ENCODE data around the gene KRT26.

Gene KRT26, protein sequence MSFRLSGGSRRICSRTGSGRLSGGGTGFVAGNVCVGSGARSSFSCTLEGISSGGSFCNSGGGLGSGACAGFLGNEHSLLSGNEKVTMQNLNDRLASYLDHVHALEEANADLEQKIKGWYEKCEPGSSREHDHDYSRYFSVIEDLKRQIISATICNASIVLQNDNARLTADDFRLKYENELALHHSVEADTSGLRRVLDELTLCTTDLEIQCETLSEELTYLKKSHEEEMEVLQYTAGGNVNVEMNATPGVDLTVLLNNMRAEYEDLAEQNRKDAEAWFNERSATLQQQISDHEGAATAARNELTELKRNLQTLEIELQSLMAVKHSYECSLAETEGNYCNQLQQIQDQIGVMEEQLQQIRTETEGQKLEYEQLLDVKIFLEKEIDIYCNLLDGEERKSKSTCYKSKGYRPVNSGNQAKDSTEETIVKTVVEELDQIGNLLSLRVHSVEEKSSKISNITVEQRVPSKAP

DNA sequence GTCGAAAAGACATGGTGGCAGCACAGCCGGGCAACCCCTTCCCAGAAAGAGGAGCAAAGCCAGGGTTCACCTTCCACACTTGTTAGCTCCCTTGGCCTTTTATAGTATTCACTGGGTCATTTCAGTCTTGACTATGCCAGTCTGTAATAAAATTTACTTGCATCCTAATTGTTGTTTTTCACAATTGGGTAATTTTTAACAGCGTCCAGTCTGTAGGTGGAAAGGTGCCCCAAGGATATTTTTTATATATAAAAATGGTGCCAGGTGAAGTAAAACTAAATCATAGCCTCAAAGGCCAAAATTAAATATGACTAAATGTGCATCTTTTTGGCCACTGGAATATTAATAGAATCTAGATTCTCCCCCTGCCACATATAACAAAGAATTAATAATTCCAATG, at the start of gene KRT26:
KRT26 (minus strand) TSS at position 101 of the 400 bp plus-strand sequence; CDS start at position 13, 88 bp downstream.
- no peaks in the 10 kb centered on the region for H4K20me1 ChIP-seq
- H3K9ac ChIP-seq: no peak within 1 kb of the TSS
- no peak within 1 kb of the TSS for H3K4me3 ChIP-seq
- no peak within 1 kb of the TSS for H3K4me2 ChIP-seq
- H3K36me3 ChIP-seq: no peaks in the 10 kb centered on the region
- no peaks in the 10 kb centered on the region for H3K9me3 ChIP-seq (replicated peaks in 1 of 11)
- H3K27ac ChIP-seq: no peak within 1 kb of the TSS
- no peaks in the 10 kb centered on the region for H3K4me1 ChIP-seq
- no peak for TF ChIP-seq Cebpa-rat (IDR thresholded peaks at IDR 0.05)
- H3K27me3 ChIP-seq: no peaks in the 10 kb centered on the region

GRCh38 chr17:40821536-40821935, 49.5 kb upstream of the KRT26 start:
- H3K9ac ChIP-seq: no peak overlapping the region
- H3K27ac ChIP-seq: no peak overlapping the region
- no peaks in the 10 kb centered on the region for H4K20me1 ChIP-seq
- H3K36me3 ChIP-seq: peaks cover 9 to 22% (median 15%) of the 10 kb centered on the region in 11 experiments
- H3K4me2 ChIP-seq: no peak overlapping the region
- H3K9me3 ChIP-seq (replicated peaks in 1 of 11): peaks cover 0 to 19% (median 7%) of the 10 kb centered on the region in 11 experiments; a peak in 9 of 22 replicates
- TF ChIP-seq Cebpa-rat (IDR thresholded peaks at IDR 0.05): no peak
- no peaks in the 10 kb centered on the region for H3K27me3 ChIP-seq
- H3K4me3 ChIP-seq: no peak overlapping the region
- H3K4me1 ChIP-seq: peaks cover 4 to 24% (median 9%) of the 10 kb centered on the region in 10 experiments; a peak in 12 of 20 replicates

GRCh38 chr17:40820228-40820838, 48.3 kb upstream of the KRT26 start:
- Histone ChIP-seq H3K36me3 (peaks cover 9 to 26% (median 17%) of the 10 kb centered on the region in 11 experiments), H3K27me3 (no peaks in the 10 kb centered on the region), H3K27ac (no peak overlapping the region), H4K20me1 (no peaks in the 10 kb centered on the region), H3K4me3 (no peak overlapping the region), H3K9me3 (replicated peaks in 1 of 11) (peaks cover 0 to 19% (median 7%) of the 10 kb centered on the region in 11 experiments; a peak in 9 of 22 replicates), H3K4me1 (peaks cover 4 to 24% (median 9%) of the 10 kb centered on the region in 10 experiments; a peak in 12 of 20 replicates), H3K4me2 (peak overlapping the region in 7 of 11 experiments; percentile 5 to 92 (median 73); a peak in 9 of 22 replicates), H3K9ac (no peak overlapping the region)
- no peak for TF ChIP-seq Cebpa-rat (IDR thresholded peaks at IDR 0.05)

DNA sequence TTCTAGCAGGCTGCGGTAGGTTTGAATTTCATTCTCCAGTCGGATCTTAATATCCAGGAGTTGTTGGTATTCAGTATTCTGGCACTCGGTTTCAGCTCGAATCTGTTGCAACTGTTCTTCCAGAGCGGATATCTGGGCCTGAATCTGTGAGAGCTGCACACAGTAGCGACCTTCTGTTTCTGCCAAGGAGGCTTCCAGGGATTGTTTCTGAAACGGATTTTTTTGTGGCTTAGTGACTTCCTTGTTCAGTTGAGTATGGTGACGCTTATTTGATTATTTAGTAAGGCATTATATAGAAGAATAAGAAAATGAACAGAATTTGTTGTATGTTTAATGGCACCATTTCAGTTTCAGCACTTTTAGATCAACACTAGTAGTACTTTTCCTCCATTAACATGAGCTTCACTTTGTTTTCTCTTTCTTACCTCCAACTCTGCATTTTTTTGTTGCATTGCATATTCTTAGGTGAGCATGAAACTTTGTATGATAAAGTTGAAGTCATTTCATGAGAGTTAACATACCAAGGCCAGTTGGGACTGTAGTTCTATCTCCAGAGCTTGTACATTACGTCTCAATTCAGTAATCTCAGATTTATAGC, 47.6 kb upstream of the KRT26 start:
- Histone ChIP-seq H3K4me3 (peak overlapping the region; percentile 67 to 92 (median 77)), H3K36me3 (peaks cover 9 to 26% (median 17%) of the 10 kb centered on the region in 11 experiments), H4K20me1 (no peaks in the 10 kb centered on the region), H3K4me2 (peak overlapping the region; percentile 62 to 97 (median 73)), H3K27me3 (no peaks in the 10 kb centered on the region), H3K9ac (peak overlapping the region in 10 of 11 experiments; percentile 83 to 95 (median 90); a peak in 15 of 22 replicates), H3K27ac (peak overlapping the region; percentile 88 to 95 (median 93); a peak in 21 of 22 replicates), H3K4me1 (peaks cover 4 to 24% (median 9%) of the 10 kb centered on the region in 10 experiments; a peak in 12 of 20 replicates), H3K9me3 (replicated peaks in 1 of 11) (peaks cover 0 to 19% (median 7%) of the 10 kb centered on the region in 11 experiments; a peak in 11 of 22 replicates)
- no peak for TF ChIP-seq Cebpa-rat (IDR thresholded peaks at IDR 0.05)

- no peaks in the 10 kb centered on the region for H3K27me3 ChIP-seq
Observed at GRCh38 chr17:40818733-40819527, 46.9 kb upstream of the KRT26 start.

GRCh38 chr17:40818343-40818732, 46.3 kb upstream of the KRT26 start:
- Histone ChIP-seq H3K4me2 (peak overlapping the region; percentile 73 to 97 (median 86)), H3K36me3 (peaks cover 9 to 26% (median 17%) of the 10 kb centered on the region in 11 experiments), H3K27ac (peak overlapping the region; percentile 88 to 95 (median 93)), H3K4me1 (peaks cover 4 to 24% (median 9%) of the 10 kb centered on the region in 10 experiments; a peak in 12 of 20 replicates), H3K9me3 (replicated peaks in 1 of 11) (peaks cover 0 to 19% (median 7%) of the 10 kb centered on the region in 11 experiments; a peak in 11 of 22 replicates), H3K27me3 (no peaks in the 10 kb centered on the region), H4K20me1 (no peaks in the 10 kb centered on the region), H3K9ac (peak overlapping the region; percentile 83 to 95 (median 90)), H3K4me3 (peak overlapping the region; percentile 67 to 92 (median 77))
- TF ChIP-seq Cebpa-rat (IDR thresholded peaks at IDR 0.05): no peak

More at GRCh38 chr17:40818733-40819527, 46.9 kb upstream of the KRT26 start:
- peak overlapping the region; percentile 67 to 92 (median 77) for H3K4me3 ChIP-seq
- peaks cover 0 to 19% (median 7%) of the 10 kb centered on the region in 11 experiments; a peak in 11 of 22 replicates for H3K9me3 ChIP-seq (replicated peaks in 1 of 11)
- peak overlapping the region; percentile 73 to 97 (median 83) for H3K4me2 ChIP-seq
- no peaks in the 10 kb centered on the region for H4K20me1 ChIP-seq
- H3K27ac ChIP-seq: peak overlapping the region; percentile 88 to 95 (median 93)
- peak overlapping the region; percentile 83 to 95 (median 90) for H3K9ac ChIP-seq
- H3K36me3 ChIP-seq: peaks cover 9 to 26% (median 17%) of the 10 kb centered on the region in 11 experiments
- TF ChIP-seq Cebpa-rat (IDR thresholded peaks at IDR 0.05): no peak
- H3K4me1 ChIP-seq: peaks cover 4 to 24% (median 9%) of the 10 kb centered on the region in 10 experiments; a peak in 12 of 20 replicates

- Histone ChIP-seq H3K4me1 (peaks cover 4 to 24% (median 9%) of the 10 kb centered on the region in 10 experiments; a peak in 12 of 20 replicates), H3K27me3 (no peaks in the 10 kb centered on the region), H3K9me3 (replicated peaks in 1 of 11) (peaks cover 0 to 19% (median 7%) of the 10 kb centered on the region in 11 experiments; a peak in 11 of 22 replicates), H4K20me1 (no peaks in the 10 kb centered on the region), H3K4me2 (peak overlapping the region in 10 of 11 experiments; percentile 75 to 97 (median 87); a peak in 15 of 22 replicates), H3K27ac (no peak overlapping the region), H3K9ac (no peak overlapping the region), H3K36me3 (peaks cover 9 to 21% (median 17%) of the 10 kb centered on the region in 11 experiments), H3K4me3 (peak overlapping the region in 3 of 10 experiments; percentile 67 to 92 (median 72); a peak in 4 of 20 replicates)
- TF ChIP-seq Cebpa-rat (IDR thresholded peaks at IDR 0.05): no peak
Observed at GRCh38 chr17:40817103-40817682, 45.2 kb upstream of the KRT26 start.
